HUES64 (cell line): Measurements from ENCODE around the gene ZNF133. TPM values are rescaled to one million over a fixed set of nuclear protein-coding genes. Genes with fewer than 3 reads are reported as not detected.
A peak's percentile ranks its signal among the peaks of the same experiment; 100 is the strongest.
"Not testable (repeated sequence)": the region's sequence is repeated elsewhere in the genome, so short reads cannot be mapped to it uniquely, and the experiment has no call there.

Experiments
- H3K27ac ChIP-seq: 2 replicates; pipeline ENCODE4 v1.7.0; 2013; ENCODE audit warnings: low read depth, low read length, inconsistent platforms
- H3K27me3 ChIP-seq: 2 replicates; pipeline ENCODE4 v1.6.1; 2013; ENCODE audit warnings: mild to moderate bottlenecking, low read length; ENCODE audit not compliant: insufficient read depth
- H3K36me3 ChIP-seq: 2 replicates; pipeline ENCODE4 v1.6.1; 2013; ENCODE audit warnings: mild to moderate bottlenecking, low read length; ENCODE audit not compliant: insufficient read depth
- H3K4me1 ChIP-seq: 2 replicates; pipeline ENCODE4 v1.6.1; 2013; ENCODE audit warnings: mild to moderate bottlenecking, low read length, moderate library complexity; ENCODE audit not compliant: insufficient read depth
- H3K4me3 ChIP-seq: 2 replicates; pipeline ENCODE4 v1.5.1; 2013; ENCODE audit warnings: mild to moderate bottlenecking, low read length, moderate library complexity
- H3K9ac ChIP-seq: 2 replicates; pipeline ENCODE4 v1.6.1; 2013; ENCODE audit warnings: mild to moderate bottlenecking, low read depth, low read length
- H3K9me3 ChIP-seq: 2 replicates; pipeline ENCODE4 v1.6.1; 2013; ENCODE audit warnings: low read depth, low read length; ENCODE audit not compliant: insufficient read depth
- WGBS: fragments of 150-250, 120-280 bp; methylation state at CpG from one replicate; pipeline ENCODE4 v1.1.7; 2013; ENCODE audit warnings: missing lambda C conversion rate; 5-methylcytosine and 5-hydroxymethylcytosine counted together
- polyA plus RNA-seq, 2 experiments: library from polyadenylated mRNA; stranded (reverse); fragments of 50-300 nt; gene quantifications; one replicate each; pipeline ENCODE4 v1.2.3, GENCODE V29; 2013

The ZNF133 gene
- 7.6 TPM for polyA plus RNA-seq (2013, experiment 1 of 2)
- 8.2 TPM for polyA plus RNA-seq (2013, experiment 2 of 2)

DNA sequence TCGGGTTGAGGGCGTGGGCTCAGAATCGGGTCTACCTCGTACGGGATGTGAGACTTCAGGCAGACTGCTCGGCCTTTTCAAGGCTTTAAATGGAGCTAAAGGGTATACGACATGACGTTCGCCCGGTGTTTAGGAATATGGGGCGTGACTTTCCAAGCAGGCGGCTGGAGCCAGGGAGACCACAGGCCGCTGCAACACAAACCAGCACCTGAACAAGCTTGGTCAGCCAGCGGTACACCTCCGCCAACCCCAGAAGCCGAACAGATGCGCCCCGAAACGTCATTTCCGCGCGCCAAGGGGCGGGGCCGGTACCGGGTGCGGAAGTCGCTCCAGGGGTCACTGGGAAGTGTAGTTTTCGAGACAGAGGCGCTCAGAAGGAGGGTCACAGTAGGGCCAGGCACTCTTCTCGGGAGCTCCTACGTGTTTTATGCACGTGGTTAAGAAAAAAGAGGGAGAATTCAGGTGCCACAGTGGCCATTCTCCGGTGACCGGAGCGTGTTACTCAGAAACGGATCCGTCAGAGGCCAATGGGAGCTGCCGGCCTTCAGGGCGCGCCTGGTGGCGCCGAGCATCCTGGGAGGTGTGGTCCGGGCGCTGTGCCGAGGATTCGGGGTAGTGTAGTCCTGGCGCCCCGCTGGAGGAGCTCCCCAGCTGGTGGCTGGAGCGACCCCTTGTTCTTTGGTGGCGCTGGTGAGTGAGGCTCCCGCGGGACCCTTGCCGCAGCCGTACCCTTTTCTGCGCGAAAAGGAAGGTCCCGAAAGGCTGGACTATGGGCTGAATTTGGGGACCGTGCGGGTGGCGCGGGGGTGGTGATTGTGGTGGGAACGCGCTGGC, at the start of gene ZNF133:
Gene ZNF133 (plus strand): TSS at position 613 of the 834 bp plus-strand sequence. CDS start 17,160 bp downstream, outside the sequence.
- under 1% methylated on average over 63 of the region's 63 CpGs for WGBS
- H3K27ac ChIP-seq: peak within 1 kb of the TSS; percentile 83
- H3K27me3 ChIP-seq: no peaks in the 10 kb centered on the region

DNA sequence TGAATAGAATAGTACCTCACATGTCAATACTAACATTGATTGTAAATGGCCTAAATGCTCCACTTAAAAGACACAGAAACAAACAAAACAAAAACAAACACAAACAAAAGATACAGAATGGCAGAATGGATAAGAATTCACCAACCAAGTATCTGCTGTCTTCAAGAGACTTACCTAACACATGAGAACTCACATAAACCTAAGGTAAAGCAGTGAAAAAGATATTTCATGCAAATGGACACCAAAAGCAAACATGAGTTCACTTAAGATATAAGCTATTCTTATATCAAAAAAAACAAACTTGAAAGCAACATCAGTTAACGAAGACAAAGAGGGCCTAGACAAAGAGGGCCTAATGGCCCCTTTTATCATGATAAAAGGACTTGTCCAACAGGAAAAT, 47.3 kb upstream of the ZNF133 start:
- Histone ChIP-seq H3K36me3 (no peaks in the 10 kb centered on the region), H3K9me3 (no peaks in the 10 kb centered on the region), H3K4me1 (no peaks in the 10 kb centered on the region), H3K9ac (no peak overlapping the region), H3K27me3 (no peaks in the 10 kb centered on the region), H3K4me3 (no peak overlapping the region), H3K27ac (no peak overlapping the region)
- 86% methylated on average over 1 of the region's 1 CpG for WGBS

More for the DNA sequence above, at the start of gene ZNF133:
- peaks cover 5% of the 10 kb centered on the region; the same call in 1 of the 2 replicates for H3K4me1 ChIP-seq
- peak within 1 kb of the TSS; percentile 72 for H3K4me3 ChIP-seq
- H3K36me3 ChIP-seq: peaks cover 10% of the 10 kb centered on the region
- H3K9ac ChIP-seq: peak within 1 kb of the TSS; percentile 72
- H3K9me3 ChIP-seq: peaks cover 11% of the 10 kb centered on the region

DNA sequence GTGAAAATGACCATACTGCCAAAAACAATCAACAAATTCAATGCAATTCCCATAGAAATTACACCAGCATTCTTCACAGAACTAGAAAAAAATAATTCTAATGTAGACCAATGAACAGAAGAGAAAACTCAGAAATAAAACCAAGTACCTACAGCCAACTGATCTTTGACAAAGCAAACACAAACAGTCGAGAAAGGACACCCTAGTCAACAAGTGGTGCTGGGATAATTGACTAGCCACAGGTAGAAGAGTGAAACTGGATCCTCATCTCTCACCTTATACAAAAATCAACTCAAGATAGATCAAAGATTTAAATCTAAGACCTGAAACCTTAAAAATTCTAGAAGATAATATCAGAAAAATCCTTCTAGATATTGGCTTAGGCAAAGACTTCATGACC, 44.5 kb upstream of the ZNF133 start:
- Histone ChIP-seq H3K27ac (no peak overlapping the region), H3K4me3 (no peak overlapping the region), H3K27me3 (no peaks in the 10 kb centered on the region), H3K4me1 (no peaks in the 10 kb centered on the region), H3K9ac (no peak overlapping the region), H3K36me3 (no peaks in the 10 kb centered on the region), H3K9me3 (no peaks in the 10 kb centered on the region)
- WGBS: 87% methylated on average over 1 of the region's 1 CpG

DNA sequence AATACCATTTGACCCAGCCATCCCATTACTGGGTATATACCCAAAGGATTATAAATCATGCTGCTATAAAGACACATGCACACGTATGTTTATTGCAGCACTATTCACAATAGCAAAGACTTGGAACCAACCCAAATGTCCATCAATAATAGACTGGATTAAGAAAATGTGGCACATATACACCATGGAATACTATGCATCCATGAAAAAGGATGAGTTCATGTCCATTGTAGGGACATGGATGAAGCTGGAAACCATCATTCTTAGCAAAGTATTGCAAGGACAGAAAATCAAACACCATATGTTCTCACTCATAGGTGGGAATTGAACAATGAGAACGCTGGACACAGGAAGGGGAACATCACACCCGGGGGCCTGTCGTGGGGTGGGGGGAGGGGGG, 39.8 kb upstream of the ZNF133 start:
- not testable (repeated sequence) for H3K9ac ChIP-seq, H3K4me1 ChIP-seq, H3K27me3 ChIP-seq, H3K9me3 ChIP-seq, H3K4me3 ChIP-seq, H3K36me3 ChIP-seq, H3K27ac ChIP-seq
- WGBS: 95% methylated on average over 3 of the region's 4 CpGs

DNA sequence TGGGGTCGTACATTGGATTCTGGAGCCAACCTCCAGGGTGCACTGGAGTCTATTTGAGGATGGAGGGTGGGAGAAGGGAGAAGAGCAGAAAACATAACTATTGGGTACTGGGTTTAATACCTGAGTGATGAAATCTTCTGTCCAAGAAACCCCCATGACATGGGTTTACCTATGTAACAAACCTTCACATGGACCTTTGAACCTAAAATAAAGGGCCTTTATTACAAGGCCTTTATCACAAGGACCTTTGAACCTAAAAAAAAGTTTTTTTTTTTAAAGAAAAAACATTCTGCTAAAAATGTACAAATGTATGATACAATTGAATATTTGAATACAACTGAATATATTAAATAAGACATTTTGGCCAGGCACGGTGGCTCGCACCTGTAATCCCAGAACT, 38.1 kb upstream of the ZNF133 start:
- H3K27ac ChIP-seq: no peak overlapping the region
- H3K36me3 ChIP-seq: no peaks in the 10 kb centered on the region
- no peak overlapping the region for H3K9ac ChIP-seq
- no peaks in the 10 kb centered on the region for H3K4me1 ChIP-seq
- H3K27me3 ChIP-seq: no peaks in the 10 kb centered on the region
- H3K4me3 ChIP-seq: no peak overlapping the region
- no peaks in the 10 kb centered on the region for H3K9me3 ChIP-seq
- 97% methylated on average over 3 of the region's 3 CpGs for WGBS

DNA sequence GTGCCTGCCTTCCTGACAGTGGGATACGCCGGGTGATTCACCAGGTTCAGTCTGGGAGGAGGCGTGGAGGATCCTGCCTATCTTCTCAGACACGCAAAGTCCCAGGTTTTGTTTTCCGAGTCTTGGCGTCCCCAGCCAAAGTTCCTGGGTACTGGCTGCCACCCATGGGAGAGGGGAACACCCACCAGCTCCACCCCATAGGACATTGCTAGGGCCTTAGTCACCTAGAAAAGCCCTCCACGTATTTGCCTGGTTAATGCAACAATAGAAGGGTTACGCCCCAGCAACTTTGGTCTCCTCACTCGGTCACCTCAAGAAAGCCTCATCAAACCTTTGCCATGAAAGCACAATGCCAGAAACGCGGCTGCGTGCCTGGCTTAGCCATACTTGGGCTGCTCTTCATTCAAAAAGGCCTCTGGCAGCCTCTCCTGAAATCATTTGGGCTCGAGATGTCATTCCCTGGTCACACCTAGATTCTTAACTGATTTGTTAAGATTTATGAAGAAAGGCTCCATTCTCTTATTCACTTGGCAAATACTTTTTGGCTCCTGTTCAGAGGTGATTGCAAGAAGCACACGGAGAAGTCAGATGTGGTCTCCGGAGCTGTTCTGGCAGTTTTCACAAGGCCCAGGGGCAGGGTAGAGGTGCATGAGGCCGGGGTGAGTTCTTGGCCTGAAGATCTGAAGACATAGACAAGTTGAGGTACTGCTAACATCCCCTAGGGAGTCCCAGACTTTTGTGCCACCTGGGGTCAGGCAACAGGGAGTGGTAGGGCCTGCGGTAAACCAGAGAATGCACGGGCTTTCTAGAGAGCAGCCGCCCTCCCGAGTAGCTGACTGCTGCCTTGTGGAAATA, 35.5 kb upstream of the ZNF133 start:
- Histone ChIP-seq H3K36me3 (no peaks in the 10 kb centered on the region), H3K9ac (no peak overlapping the region), H3K4me3 (no peak overlapping the region), H3K27me3 (no peaks in the 10 kb centered on the region), H3K27ac (no peak overlapping the region), H3K4me1 (no peaks in the 10 kb centered on the region), H3K9me3 (no peaks in the 10 kb centered on the region)
- 92% methylated on average over 20 of the region's 20 CpGs for WGBS

DNA sequence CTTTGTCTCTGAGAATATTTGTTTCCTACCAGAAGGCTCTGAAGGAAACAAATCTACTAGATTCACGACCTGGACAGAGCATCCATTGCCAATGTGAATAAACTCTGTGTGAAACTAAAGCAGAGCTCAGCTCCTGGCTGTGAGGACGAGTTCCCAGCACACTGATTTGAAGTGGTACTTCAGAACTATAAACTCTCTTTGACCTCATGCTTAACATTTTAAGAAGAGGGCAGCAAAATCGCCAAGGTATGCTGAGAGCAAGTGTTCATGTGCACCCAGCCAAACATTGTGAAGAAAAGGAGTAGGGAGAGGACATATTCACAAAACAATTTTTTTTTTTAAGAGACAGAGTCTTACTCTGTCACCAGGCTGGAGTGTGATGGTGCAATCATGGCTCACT, 33.7 kb upstream of the ZNF133 start:
- H3K9me3 ChIP-seq: no peaks in the 10 kb centered on the region
- no peaks in the 10 kb centered on the region for H3K27me3 ChIP-seq
- no peaks in the 10 kb centered on the region for H3K36me3 ChIP-seq
- H3K4me1 ChIP-seq: no peaks in the 10 kb centered on the region
- H3K4me3 ChIP-seq: no peak overlapping the region
- H3K27ac ChIP-seq: no peak overlapping the region
- 86% methylated on average over 3 of the region's 3 CpGs for WGBS
- no peak overlapping the region for H3K9ac ChIP-seq

DNA sequence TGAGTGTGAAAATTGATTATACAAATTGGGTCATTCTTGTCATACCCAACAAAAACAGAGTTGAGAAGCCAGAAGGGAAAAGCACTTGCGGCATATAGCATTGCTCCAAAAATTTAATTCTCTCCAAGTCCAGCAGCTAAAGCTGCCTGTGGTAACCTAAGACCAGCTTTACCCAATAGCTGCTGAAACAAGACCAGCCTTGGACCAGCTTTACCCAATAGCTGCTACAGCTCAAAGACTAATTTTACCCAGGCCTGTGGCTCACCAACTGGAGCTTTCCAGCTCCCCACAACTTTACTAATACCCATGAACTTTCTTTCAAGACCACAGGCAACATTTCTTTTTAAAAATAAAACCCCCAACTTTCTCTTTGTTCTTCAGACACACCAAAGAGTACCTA, 32.8 kb upstream of the ZNF133 start:
- H3K9ac ChIP-seq: no peak overlapping the region
- H3K4me1 ChIP-seq: no peaks in the 10 kb centered on the region
- H3K4me3 ChIP-seq: no peak overlapping the region
- H3K27me3 ChIP-seq: no peaks in the 10 kb centered on the region
- WGBS: 91% methylated on average over 1 of the region's 1 CpG
- no peak overlapping the region for H3K27ac ChIP-seq
- H3K9me3 ChIP-seq: no peaks in the 10 kb centered on the region
- H3K36me3 ChIP-seq: no peaks in the 10 kb centered on the region

DNA sequence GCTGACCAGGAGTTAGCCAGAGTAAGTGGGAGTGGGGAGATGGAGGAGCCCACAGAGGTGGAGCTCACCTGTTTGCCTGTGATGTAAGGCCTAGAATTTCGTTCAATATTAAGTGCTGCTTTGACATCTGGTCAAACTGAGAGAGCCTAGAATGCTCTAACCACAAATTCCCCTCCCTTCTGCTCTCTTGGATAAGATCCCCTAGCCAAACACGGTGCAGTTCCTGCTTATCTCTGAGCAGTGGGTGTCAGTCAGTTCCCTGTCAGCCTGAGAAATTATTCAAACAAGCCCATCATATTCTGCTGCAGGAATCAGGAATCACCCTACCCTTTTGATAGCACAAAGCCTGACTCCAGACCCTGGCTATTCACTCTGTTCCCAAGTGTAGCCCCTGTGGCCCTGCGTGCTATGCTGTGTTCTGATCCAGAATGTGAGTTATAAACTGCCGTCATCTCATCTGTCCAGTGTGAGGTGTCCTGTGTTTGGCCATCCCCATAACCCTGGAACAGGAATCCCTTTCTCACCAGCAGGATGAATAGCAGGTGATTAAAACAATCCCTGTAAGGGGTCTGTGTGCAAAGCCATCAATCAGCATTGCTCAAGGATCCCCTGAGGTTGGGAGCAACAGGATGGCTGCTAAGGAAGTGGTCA, 31.8 kb upstream of the ZNF133 start:
- no peaks in the 10 kb centered on the region for H3K4me1 ChIP-seq
- no peak overlapping the region for H3K9ac ChIP-seq
- H3K9me3 ChIP-seq: no peaks in the 10 kb centered on the region
- no peaks in the 10 kb centered on the region for H3K27me3 ChIP-seq
- H3K4me3 ChIP-seq: no peak overlapping the region
- 75% methylated on average over 4 of the region's 4 CpGs for WGBS
- H3K27ac ChIP-seq: no peak overlapping the region
- no peaks in the 10 kb centered on the region for H3K36me3 ChIP-seq

DNA sequence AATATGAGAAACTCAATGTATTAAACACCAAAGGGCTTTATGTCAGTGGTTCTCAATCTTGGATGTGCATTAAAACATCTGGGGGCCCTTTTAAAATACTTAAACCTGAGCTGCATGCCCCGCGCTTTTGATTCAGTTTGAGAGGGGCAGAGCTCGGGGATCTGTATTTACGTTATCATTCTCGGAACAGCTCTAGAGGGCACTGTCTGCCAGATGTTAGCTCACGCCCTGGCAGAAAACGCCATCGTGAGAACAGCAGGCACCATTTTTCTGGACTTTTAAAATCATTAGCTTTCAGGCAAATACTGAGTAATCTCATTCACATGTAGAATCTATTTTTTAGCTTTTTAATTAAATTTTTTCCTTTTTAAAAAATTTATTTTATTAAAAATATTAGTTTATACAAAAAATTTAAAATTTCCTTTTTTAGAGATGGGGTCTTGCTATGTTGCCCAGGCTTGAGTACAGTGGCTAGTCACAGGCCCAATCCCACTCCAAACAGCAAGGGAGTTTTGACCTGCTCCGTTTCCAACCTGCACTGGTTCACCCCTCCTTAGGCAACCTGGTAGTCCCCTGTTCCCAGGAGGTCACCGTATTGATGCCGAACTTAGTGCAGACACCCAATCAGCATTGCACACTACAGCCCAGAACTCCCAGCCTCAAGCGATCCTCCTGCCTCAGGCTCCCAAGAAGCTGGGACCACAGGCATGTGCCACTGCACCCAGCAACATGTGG, 30.0 kb upstream of the ZNF133 start:
- WGBS: 86% methylated on average over 12 of the region's 12 CpGs
- Histone ChIP-seq H3K9ac (no peak overlapping the region), H3K27me3 (no peaks in the 10 kb centered on the region), H3K4me3 (no peak overlapping the region), H3K9me3 (no peaks in the 10 kb centered on the region), H3K27ac (no peak overlapping the region), H3K4me1 (no peaks in the 10 kb centered on the region), H3K36me3 (no peaks in the 10 kb centered on the region)
